ENCODE data around the gene RPS21. TPM values are rescaled to one million over a fixed set of nuclear protein-coding genes. Genes with fewer than 3 reads are reported as not detected.
A peak's percentile ranks its signal among the peaks of the same experiment; 100 is the strongest.

Gene RPS21
- total RNA-seq, 4 donors from 2014 or later: 1,167 to 4,037 (median 2,295) TPM

GRCh38 chr20:62346398-62347150 is 40.3 kb upstream of the RPS21 start:
- H3K4me1 ChIP-seq: peaks cover 11% of the 10 kb centered on the region in 2 donors
- H3K9me3 ChIP-seq: no peaks in the 10 kb centered on the region
- in situ Hi-C loops (cut with MboI; ENCODE audit: low sequenced_read_pairs in 4 of 4) (no loop called here), intact Hi-C loops (cut with DNase I; ENCODE audit: low total_unique reads) (no loop called here)
- TF ChIP-seq CTCF (IDR thresholded peaks at IDR 0.05 in 4 of 5, conservative IDR thresholded peaks at IDR 0.05 in 1 of 5) (no peak), POLR2A (IDR thresholded peaks at IDR 0.05) (no peak)
- H3K27me3 ChIP-seq: no peaks in the 10 kb centered on the region
- peaks cover 0 to 3% of the 10 kb centered on the region in 2 donors for H3K36me3 ChIP-seq
- no peak overlapping the region for H3K4me3 ChIP-seq
- ATAC-seq: no peak
- no peak overlapping the region for H3K27ac ChIP-seq
- no peak for DNase-seq

GRCh38 chr20:62347151-62347404 is 39.8 kb upstream of the RPS21 start:
- peaks cover 11 to 12% of the 10 kb centered on the region in 2 donors for H3K4me1 ChIP-seq
- H3K27me3 ChIP-seq: no peaks in the 10 kb centered on the region
- intact Hi-C loops (cut with DNase I; ENCODE audit: low total_unique reads): no loop called here
- in situ Hi-C loops (cut with MboI; ENCODE audit: low sequenced_read_pairs in 4 of 4): no loop called here
- no peaks in the 10 kb centered on the region for H3K9me3 ChIP-seq
- DNase-seq (no peak), ATAC-seq (peak; percentile 26 to 55)
- H3K4me3 ChIP-seq: no peak overlapping the region
- TF ChIP-seq CTCF (IDR thresholded peaks at IDR 0.05 in 4 of 5, conservative IDR thresholded peaks at IDR 0.05 in 1 of 5) (no peak), POLR2A (IDR thresholded peaks at IDR 0.05) (no peak)
- H3K36me3 ChIP-seq: peaks cover 0 to 3% of the 10 kb centered on the region in 2 donors
- peak overlapping the region; percentile 23 to 52 (median 38) for H3K27ac ChIP-seq

- ATAC-seq: peak; percentile 98
Observed at GRCh38 chr20:62347445-62347844, 39.5 kb upstream of the RPS21 start.

GRCh38 chr20:62348604-62349003 is 38.3 kb upstream of the RPS21 start:
- in situ Hi-C loops (cut with MboI; ENCODE audit: low sequenced_read_pairs in 4 of 4) (no loop called here), intact Hi-C loops (cut with DNase I; ENCODE audit: low total_unique reads) (no loop called here)
- Histone ChIP-seq H3K4me3 (no peak overlapping the region), H3K27me3 (no peaks in the 10 kb centered on the region), H3K36me3 (peaks cover 0 to 3% of the 10 kb centered on the region in 2 donors), H3K4me1 (peaks cover 21 to 26% of the 10 kb centered on the region in 2 donors), H3K27ac (no peak overlapping the region), H3K9me3 (no peaks in the 10 kb centered on the region)
- DNase-seq (no peak), ATAC-seq (no peak)
- TF ChIP-seq CTCF (IDR thresholded peaks at IDR 0.05 in 4 of 5, conservative IDR thresholded peaks at IDR 0.05 in 1 of 5): no peak
- TF ChIP-seq POLR2A (IDR thresholded peaks at IDR 0.05): no peak

More at GRCh38 chr20:62347445-62347844, 39.5 kb upstream of the RPS21 start:
- in situ Hi-C loops (cut with MboI; ENCODE audit: low sequenced_read_pairs in 4 of 4): no loop called here
- TF ChIP-seq CTCF (IDR thresholded peaks at IDR 0.05 in 4 of 5, conservative IDR thresholded peaks at IDR 0.05 in 1 of 5) (no peak), POLR2A (IDR thresholded peaks at IDR 0.05) (peak in 1 of 2 donors; percentile 27)
- H3K27me3 ChIP-seq: no peaks in the 10 kb centered on the region
- no peaks in the 10 kb centered on the region for H3K9me3 ChIP-seq
- DNase-seq: peak; percentile 83 to 93
- H3K4me1 ChIP-seq: peaks cover 11 to 16% of the 10 kb centered on the region in 2 donors
- H3K4me3 ChIP-seq: no peak overlapping the region
- intact Hi-C loops (cut with DNase I; ENCODE audit: low total_unique reads): no loop called here
- H3K36me3 ChIP-seq: peaks cover 0 to 3% of the 10 kb centered on the region in 2 donors
- H3K27ac ChIP-seq: peak overlapping the region; percentile 23 to 52 (median 38)

All from gastrocnemius medialis (tissue), 4 donors.